ENCODE measurements around the gene RANBP17.

- TF ChIP-seq CTCF (IDR thresholded peaks at IDR 0.05; ENCODE audit: low read length): no peak
- TF ChIP-seq EZH2 (optimal IDR thresholded peaks at IDR 0.05; ENCODE audit: low read depth, low read length): no peak
- TF ChIP-seq EZH2phosphoT487 (IDR thresholded peaks at IDR 0.05; ENCODE audit: low read length): no peak
Measured at GRCh38 chr5:171318026-171318425, 456.2 kb downstream of the RANBP17 start.

Data from MM.1S (cell line).